Activated CD4-positive, CD25-positive, alpha-beta regulatory T cell treated with anti-CD3 and anti-CD28 coated beads, Interleukin-2, amount 50 U/mL, for 16 hours (primary cell): ENCODE data around the gene ZFAND6.

Experiments used
- DNase-seq: peaks from one replicate; pipeline ENCODE4 v3.0.0-alpha.2; 2020; ENCODE audit warnings: low read depth, low spot score

ZFAND6 gene

GRCh38 chr15:80049046-80049445 lies 10.4 kb upstream of the ZFAND6 start:
- no peak for DNase-seq

GRCh38 chr15:80052597-80053304 lies 6.7 kb upstream of the ZFAND6 start:
- DNase-seq: no peak

- DNase-seq: no peak
Observed at GRCh38 chr15:80055933-80056332, 3.5 kb upstream of the ZFAND6 start.

GRCh38 chr15:80058044-80058443 lies 1.4 kb upstream of the ZFAND6 start:
- no peak for DNase-seq

- DNase-seq: no peak
Observed at GRCh38 chr15:80059786-80060355, 395 bp downstream of the ZFAND6 start.

GRCh38 chr15:80060356-80061006 lies 1.0 kb downstream of the ZFAND6 start:
- DNase-seq: no peak

- DNase-seq: no peak
Observed at GRCh38 chr15:80061582-80061981, 2.1 kb downstream of the ZFAND6 start.

- DNase-seq: no peak
Observed at GRCh38 chr15:80066912-80067311, 7.4 kb downstream of the ZFAND6 start.

- no peak for DNase-seq
Observed at GRCh38 chr15:80068578-80068977, 9.1 kb downstream of the ZFAND6 start.

GRCh38 chr15:80070840-80071239 lies 11.4 kb downstream of the ZFAND6 start:
- no peak for DNase-seq

- DNase-seq: no peak
Observed at GRCh38 chr15:80071652-80072051, 12.2 kb downstream of the ZFAND6 start.

- DNase-seq: no peak
Observed at GRCh38 chr15:80072285-80072994, 13.0 kb downstream of the ZFAND6 start.

GRCh38 chr15:80073197-80073596 lies 13.7 kb downstream of the ZFAND6 start:
- no peak for DNase-seq

GRCh38 chr15:80076321-80077318 lies 17.1 kb downstream of the ZFAND6 start:
- DNase-seq: no peak

- DNase-seq: no peak
Observed at GRCh38 chr15:80081390-80081789, 21.9 kb downstream of the ZFAND6 start.

GRCh38 chr15:80087104-80087503 lies 27.6 kb downstream of the ZFAND6 start:
- DNase-seq: no peak

- no peak for DNase-seq
Observed at GRCh38 chr15:80090041-80090440, 30.6 kb downstream of the ZFAND6 start.

- no peak for DNase-seq
Observed at GRCh38 chr15:80090879-80091503, 31.5 kb downstream of the ZFAND6 start.

GRCh38 chr15:80093854-80094418 lies 34.5 kb downstream of the ZFAND6 start:
- no peak for DNase-seq

- DNase-seq: no peak
Observed at GRCh38 chr15:80095511-80095910, 36.0 kb downstream of the ZFAND6 start.
